Stimulated activated effector memory CD8-positive, alpha-beta T cell treated with anti-CD3 and anti-CD28 coated beads, Interleukin-12 subunit alpha, Interleukin-12 subunit beta, amount 100 ng/mL, for 72 hours (primary cell): ENCODE measurements around the gene PAK1IP1.
"Not testable (repeated sequence)": the region's sequence is repeated elsewhere in the genome, so short reads cannot be mapped to it uniquely, and the experiment has no call there.

Experiments used
- ATAC-seq: fragments of 150-1000 bp; cut with Tn5 transposase; 2 replicates; pipeline ENCODE4 v1.10.0; 2021
- DNase-seq, 2 donors: peaks; one replicate each; pipeline ENCODE4 v3.0.0; 2021 to 2022; ENCODE audit warnings: low spot score in 2 of 2
- H3K27ac Mint-ChIP-seq: one replicate; pipeline ENCODE4 v1.8.0; 2022; ENCODE audit warnings: mild to moderate bottlenecking, mixed read lengths
- H3K36me3 Mint-ChIP-seq: one replicate; pipeline ENCODE4 v1.8.0; 2022; ENCODE audit warnings: mild to moderate bottlenecking, mixed read lengths
- H3K4me1 Mint-ChIP-seq: one replicate; pipeline ENCODE4 v1.8.0; 2022; ENCODE audit warnings: mixed read lengths
- H3K4me3 Mint-ChIP-seq: one replicate; pipeline ENCODE4 v1.8.0; 2022; ENCODE audit warnings: mild to moderate bottlenecking, mixed read lengths
- H3K9me3 Mint-ChIP-seq: one replicate; pipeline ENCODE4 v1.8.0; 2022; ENCODE audit warnings: mixed read lengths

Gene PAK1IP1

GRCh38 chr6:10747251-10747972 lies 52.6 kb downstream of the PAK1IP1 start, which contains the start of gene TMEM14B:
Gene TMEM14B (plus strand): TSS chr6:10747805. CDS start chr6:10749246, 1,441 bp downstream.
- H3K36me3 Mint-ChIP-seq: peaks cover 33% of the 10 kb centered on the region
- peaks cover 40% of the 10 kb centered on the region for H3K4me1 Mint-ChIP-seq
- H3K9me3 Mint-ChIP-seq: no peaks in the 10 kb centered on the region
- DNase-seq (peak; percentile 99 to 100), ATAC-seq (peak; percentile 96)
- H3K27ac Mint-ChIP-seq: peak within 1 kb of the TSS; percentile 95
- peak within 1 kb of the TSS; percentile 92 for H3K4me3 Mint-ChIP-seq

DNA sequence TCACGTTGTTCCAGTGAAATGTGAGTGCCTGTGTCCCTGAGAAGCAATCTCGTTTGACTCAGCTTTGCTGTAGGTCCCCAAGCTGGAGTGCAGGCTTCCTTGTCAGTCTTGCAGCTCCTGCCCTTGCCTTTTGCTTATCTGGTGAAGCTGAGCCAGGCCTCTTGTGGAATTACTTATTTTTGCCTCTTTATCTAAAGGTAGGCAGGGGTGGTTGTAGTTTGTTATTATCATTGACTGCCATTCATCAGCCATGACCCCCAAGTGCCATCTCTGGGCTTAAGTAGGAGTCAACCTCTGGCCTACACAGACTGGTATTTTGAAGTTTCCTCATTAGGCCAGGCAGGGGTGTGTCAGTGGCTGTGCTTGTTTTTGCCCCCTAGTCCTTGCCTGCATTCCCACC lies 55.0 kb downstream of the PAK1IP1 start:
- H3K9me3 Mint-ChIP-seq: no peaks in the 10 kb centered on the region
- DNase-seq: no peak
- ATAC-seq: no peak
- H3K4me1 Mint-ChIP-seq: peaks cover 59% of the 10 kb centered on the region
- no peak overlapping the region for H3K27ac Mint-ChIP-seq
- H3K36me3 Mint-ChIP-seq: peaks cover 57% of the 10 kb centered on the region
- no peak overlapping the region for H3K4me3 Mint-ChIP-seq

DNA sequence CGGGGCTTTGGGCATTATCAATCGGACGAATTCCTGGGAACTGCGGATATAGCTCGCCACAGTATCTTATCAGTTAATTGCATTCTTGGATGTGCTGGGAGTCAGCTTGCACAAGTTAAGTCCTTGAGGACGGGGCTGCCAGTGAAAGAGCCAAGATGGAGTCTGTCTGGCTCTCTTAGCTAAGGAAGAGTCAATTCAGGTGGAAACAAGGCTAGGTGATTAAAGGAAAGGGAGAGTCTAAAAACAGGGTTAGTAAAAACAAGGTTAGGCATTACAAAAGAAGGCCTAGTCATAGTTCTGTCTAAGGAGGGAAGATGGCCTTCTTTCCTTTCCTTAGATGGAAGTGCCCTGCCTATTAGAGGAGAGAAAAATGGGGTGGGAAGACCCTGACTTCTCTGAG lies 55.8 kb downstream of the PAK1IP1 start:
- not testable (repeated sequence) for ATAC-seq, H3K4me3 Mint-ChIP-seq, H3K9me3 Mint-ChIP-seq, DNase-seq
- Mint-ChIP-seq H3K36me3 (peaks cover 65% of the 10 kb centered on the region), H3K27ac (peak overlapping the region; percentile 78), H3K4me1 (peaks cover 65% of the 10 kb centered on the region)

GRCh38 chr6:10751757-10752156 lies 57.0 kb downstream of the PAK1IP1 start:
- peak overlapping the region; percentile 16 for H3K4me3 Mint-ChIP-seq
- peak; percentile 61 for ATAC-seq
- H3K27ac Mint-ChIP-seq: peak overlapping the region; percentile 78

DNA sequence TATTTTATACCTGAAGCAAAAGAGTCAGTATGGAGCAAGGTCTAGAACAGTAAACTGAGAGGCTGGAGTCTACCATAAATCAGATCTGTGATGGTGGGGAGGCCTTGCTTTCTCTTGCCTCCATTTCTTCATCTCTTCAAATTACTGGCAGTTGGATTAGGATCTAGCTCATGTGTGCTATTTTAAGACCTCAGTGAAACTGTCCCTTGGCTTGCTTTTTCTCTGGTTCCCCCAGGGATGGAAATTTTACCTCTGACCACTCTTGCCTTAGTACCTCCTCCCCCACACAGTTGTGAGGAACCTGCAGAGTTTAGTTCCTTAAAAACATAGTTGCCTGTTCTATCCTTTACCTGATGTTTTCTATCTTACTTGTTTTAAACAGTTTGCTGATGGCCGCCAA lies 61.3 kb downstream of the PAK1IP1 start:
- Mint-ChIP-seq H3K4me1 (peaks cover 44% of the 10 kb centered on the region), H3K4me3 (no peak overlapping the region), H3K9me3 (no peaks in the 10 kb centered on the region), H3K36me3 (peaks cover 98% of the 10 kb centered on the region), H3K27ac (peak overlapping the region; percentile 61)
- ATAC-seq: no peak
- DNase-seq: no peak

More at GRCh38 chr6:10751757-10752156, 57.0 kb downstream of the PAK1IP1 start:
- DNase-seq, H3K9me3 Mint-ChIP-seq: not testable (repeated sequence)
- Mint-ChIP-seq H3K4me1 (peaks cover 62% of the 10 kb centered on the region), H3K36me3 (peaks cover 77% of the 10 kb centered on the region)
